ENCODE measurements around the gene ADAMTS12. TPM values are rescaled to one million over a fixed set of nuclear protein-coding genes. Genes with fewer than 3 reads are reported as not detected.

The ADAMTS12 gene
- total RNA-seq, 1 experiment from 2014 or later, result 0.18 TPM

DNA sequence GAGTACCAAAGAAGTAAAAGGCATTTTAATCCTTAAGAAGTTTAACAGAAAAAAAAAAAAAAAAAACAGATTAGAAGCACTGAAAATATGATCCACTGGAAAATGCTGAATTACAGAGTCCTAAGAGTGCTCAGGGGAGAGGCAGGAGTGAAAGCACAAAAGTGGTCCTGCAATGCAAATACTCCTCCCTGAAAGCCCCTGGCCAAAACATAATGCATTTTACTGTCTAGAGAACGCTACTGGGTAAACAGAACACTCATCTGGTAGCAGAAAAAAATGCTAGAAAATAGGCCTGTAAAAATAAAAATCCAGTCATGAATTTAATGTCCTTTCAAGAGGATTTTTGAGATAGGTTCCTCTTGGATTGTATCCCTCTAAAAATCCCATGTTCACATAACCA is 81.9 kb downstream of the ADAMTS12 start:
- no peaks in the 10 kb centered on the region for H3K79me2 ChIP-seq (ENCODE audit: low read length)
- TF ChIP-seq, protein P1, sequence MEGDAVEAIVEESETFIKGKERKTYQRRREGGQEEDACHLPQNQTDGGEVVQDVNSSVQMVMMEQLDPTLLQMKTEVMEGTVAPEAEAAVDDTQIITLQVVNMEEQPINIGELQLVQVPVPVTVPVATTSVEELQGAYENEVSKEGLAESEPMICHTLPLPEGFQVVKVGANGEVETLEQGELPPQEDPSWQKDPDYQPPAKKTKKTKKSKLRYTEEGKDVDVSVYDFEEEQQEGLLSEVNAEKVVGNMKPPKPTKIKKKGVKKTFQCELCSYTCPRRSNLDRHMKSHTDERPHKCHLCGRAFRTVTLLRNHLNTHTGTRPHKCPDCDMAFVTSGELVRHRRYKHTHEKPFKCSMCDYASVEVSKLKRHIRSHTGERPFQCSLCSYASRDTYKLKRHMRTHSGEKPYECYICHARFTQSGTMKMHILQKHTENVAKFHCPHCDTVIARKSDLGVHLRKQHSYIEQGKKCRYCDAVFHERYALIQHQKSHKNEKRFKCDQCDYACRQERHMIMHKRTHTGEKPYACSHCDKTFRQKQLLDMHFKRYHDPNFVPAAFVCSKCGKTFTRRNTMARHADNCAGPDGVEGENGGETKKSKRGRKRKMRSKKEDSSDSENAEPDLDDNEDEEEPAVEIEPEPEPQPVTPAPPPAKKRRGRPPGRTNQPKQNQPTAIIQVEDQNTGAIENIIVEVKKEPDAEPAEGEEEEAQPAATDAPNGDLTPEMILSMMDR (conservative IDR thresholded peaks at IDR 0.05; ENCODE audit: low read depth, low read length), result no peak
- no peak for TF ChIP-seq EZH2 (IDR thresholded peaks at IDR 0.05; ENCODE audit: low read length, unreplicated experiment)
- no peak for TF ChIP-seq EZH2phosphoT487 (IDR thresholded peaks at IDR 0.05; ENCODE audit: borderline replicate concordance, low read length)
- H3K9me2 ChIP-seq (replicated peaks; ENCODE audit: low read length), result no peaks in the 10 kb centered on the region
- BruUV-seq (replicated peaks), result no TSS peak
- no peaks in the 10 kb centered on the region for H3K27me3 ChIP-seq (ENCODE audit: low read length)
- H3K27ac ChIP-seq (ENCODE audit: low read length), result no peak overlapping the region
- ChIA-PET POLR2A (ENCODE audit: unreplicated experiment) (no interaction called here), CTCF (no interaction called here)
- intact Hi-C loops (cut with micrococcal nuclease), result no loop called here
- ATAC-seq (peak; percentile 18; the same call in 1 of the 2 replicates), DNase-seq (peak; percentile 21)
- H3K9me3 ChIP-seq (ENCODE audit: low read length), result no peaks in the 10 kb centered on the region
- H3K4me3 ChIP-seq (ENCODE audit: low read length), result no peak overlapping the region
- no peaks in the 10 kb centered on the region for H3K36me3 ChIP-seq (ENCODE audit: low read depth, low read length)
- H4K20me1 ChIP-seq (ENCODE audit: low read length), result no peaks in the 10 kb centered on the region
- H3F3A ChIP-seq (ENCODE audit: low read length, unreplicated experiment), result no peaks in the 10 kb centered on the region
- peaks cover 24% of the 10 kb centered on the region for H3K4me1 ChIP-seq (ENCODE audit: insufficient read depth, low read length)
- no peak overlapping the region for H2AFZ ChIP-seq (ENCODE audit: low read length)
- peak overlapping the region; percentile 8; the same call in 1 of the 2 replicates for H3K4me2 ChIP-seq (ENCODE audit: low read length)
- no peak overlapping the region for H3K9ac ChIP-seq (ENCODE audit: low read length)

DNA sequence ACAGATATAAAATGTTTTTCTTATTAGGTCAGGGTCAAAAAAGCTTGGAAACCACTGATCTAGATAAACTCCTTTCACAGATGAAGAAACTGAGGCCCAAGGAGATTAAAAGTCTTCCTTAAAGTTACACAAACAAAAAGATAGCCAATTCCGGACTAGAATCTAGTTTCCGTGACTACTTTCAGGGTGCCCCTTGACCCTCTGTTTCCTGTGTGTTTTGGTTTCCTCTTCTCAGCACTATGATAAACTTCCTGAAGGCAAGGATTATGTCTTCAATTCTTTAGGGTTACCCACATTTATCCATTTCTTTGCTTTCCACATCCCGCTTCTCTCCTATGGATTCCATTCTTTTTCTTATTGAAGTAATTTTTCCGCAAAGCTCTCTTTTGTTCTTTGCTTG is 83.1 kb downstream of the ADAMTS12 start:
- Histone ChIP-seq H3K36me3 (ENCODE audit: low read depth, low read length) (no peaks in the 10 kb centered on the region), H2AFZ (ENCODE audit: low read length) (no peak overlapping the region), H3K27me3 (ENCODE audit: low read length) (no peaks in the 10 kb centered on the region), H3K79me2 (ENCODE audit: low read length) (no peaks in the 10 kb centered on the region), H3K9me3 (ENCODE audit: low read length) (no peaks in the 10 kb centered on the region), H3K4me2 (ENCODE audit: low read length) (no peak overlapping the region), H3K4me1 (ENCODE audit: insufficient read depth, low read length) (peaks cover 24% of the 10 kb centered on the region), H3K9ac (ENCODE audit: low read length) (no peak overlapping the region), H3K4me3 (ENCODE audit: low read length) (no peak overlapping the region), H3K9me2 (replicated peaks; ENCODE audit: low read length) (no peaks in the 10 kb centered on the region), H3F3A (ENCODE audit: low read length, unreplicated experiment) (no peaks in the 10 kb centered on the region), H4K20me1 (ENCODE audit: low read length) (no peaks in the 10 kb centered on the region), H3K27ac (ENCODE audit: low read length) (no peak overlapping the region)
- TF ChIP-seq EZH2 (IDR thresholded peaks at IDR 0.05; ENCODE audit: low read length, unreplicated experiment), result no peak
- no peak for TF ChIP-seq EZH2phosphoT487 (IDR thresholded peaks at IDR 0.05; ENCODE audit: borderline replicate concordance, low read length)
- TF ChIP-seq, protein P1 (conservative IDR thresholded peaks at IDR 0.05; ENCODE audit: low read depth, low read length), result no peak
- intact Hi-C loops (cut with micrococcal nuclease), result no loop called here
- no TSS peak for BruUV-seq (replicated peaks)
- POLR2A ChIA-PET (ENCODE audit: unreplicated experiment), result no interaction called here
- ATAC-seq (no peak), DNase-seq (no peak)
- CTCF ChIA-PET, result no interaction called here

DNA sequence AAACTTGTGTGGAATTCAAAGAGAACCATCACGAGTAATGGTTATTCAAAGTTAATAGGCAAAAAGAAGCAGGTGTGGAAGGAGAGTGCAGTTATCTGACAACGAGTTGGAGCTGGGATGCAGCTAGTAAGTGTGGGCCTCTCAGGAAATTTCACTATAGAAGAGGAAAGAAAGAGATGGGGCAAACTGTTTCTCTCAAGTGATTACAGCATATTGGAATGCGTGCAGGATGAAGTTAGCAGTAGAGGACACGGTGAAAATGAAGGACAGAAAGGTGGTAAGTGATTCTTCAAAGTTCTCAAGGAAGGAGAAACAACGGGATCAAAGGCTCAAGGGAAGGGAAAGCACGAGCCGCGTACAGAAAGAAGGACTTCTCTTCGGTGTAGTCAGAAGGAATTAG is 84.0 kb downstream of the ADAMTS12 start:
- TF ChIP-seq, protein P1 (conservative IDR thresholded peaks at IDR 0.05; ENCODE audit: low read depth, low read length), result no peak
- TF ChIP-seq EZH2phosphoT487 (IDR thresholded peaks at IDR 0.05; ENCODE audit: borderline replicate concordance, low read length) (no peak), EZH2 (IDR thresholded peaks at IDR 0.05; ENCODE audit: low read length, unreplicated experiment) (no peak)
- CTCF ChIA-PET, result no interaction called here
- DNase-seq (no peak), ATAC-seq (no peak)
- no peaks in the 10 kb centered on the region for H3K9me3 ChIP-seq (ENCODE audit: low read length)
- no peak overlapping the region for H3K9ac ChIP-seq (ENCODE audit: low read length)
- H3K4me3 ChIP-seq (ENCODE audit: low read length), result no peak overlapping the region
- POLR2A ChIA-PET (ENCODE audit: unreplicated experiment), result no interaction called here
- H3K4me1 ChIP-seq (ENCODE audit: insufficient read depth, low read length), result peaks cover 24% of the 10 kb centered on the region
- H3K27me3 ChIP-seq (ENCODE audit: low read length), result no peaks in the 10 kb centered on the region
- no peaks in the 10 kb centered on the region for H3F3A ChIP-seq (ENCODE audit: low read length, unreplicated experiment)
- no peaks in the 10 kb centered on the region for H3K9me2 ChIP-seq (replicated peaks; ENCODE audit: low read length)
- H3K79me2 ChIP-seq (ENCODE audit: low read length), result no peaks in the 10 kb centered on the region
- H2AFZ ChIP-seq (ENCODE audit: low read length), result no peak overlapping the region
- H4K20me1 ChIP-seq (ENCODE audit: low read length), result no peaks in the 10 kb centered on the region
- no peaks in the 10 kb centered on the region for H3K36me3 ChIP-seq (ENCODE audit: low read depth, low read length)
- H3K4me2 ChIP-seq (ENCODE audit: low read length), result no peak overlapping the region
- H3K27ac ChIP-seq (ENCODE audit: low read length), result no peak overlapping the region
- intact Hi-C loops (cut with micrococcal nuclease), result no loop called here
- BruUV-seq (replicated peaks), result no TSS peak
